Gastroesophageal sphincter (tissue), 4 donors: ENCODE measurements around the gene ZGLP1. TPM values are rescaled to one million over a fixed set of nuclear protein-coding genes. Genes with fewer than 3 reads are reported as not detected.

ENCODE experiments used
- ATAC-seq: fragments of 150-250 bp; one replicate; pipeline ENCODE4 v1.9.1; 2016; ENCODE audit warnings: mild to moderate bottlenecking, moderate library complexity
- H3K27ac ChIP-seq, 4 donors: fragments of 200-600 bp; sonication (generic) in 3 of 4; 1 replicate in 3 of 4; 2 replicates in 1 of 4; pipeline ENCODE4 v1.5.1; 2016 to 2019
- H3K27me3 ChIP-seq: fragments of 200-600 bp; sonication (generic); one replicate; pipeline ENCODE4 v1.5.1; 2019
- H3K36me3 ChIP-seq, 2 donors: fragments of 200-600 bp; sonication (generic); one replicate each; pipeline ENCODE4 v1.5.1; 2019; ENCODE audit warnings: control low read depth in 1 of 2
- H3K4me1 ChIP-seq, 3 donors: fragments of 200-600 bp; sonication (generic); 1 replicate in 2 of 3; 2 replicates in 1 of 3; pipeline ENCODE4 v1.5.1; 2016 to 2019; ENCODE audit warnings: control low read depth in 2 of 3
- H3K4me3 ChIP-seq, 2 donors: fragments of 200-600 bp; sonication (generic); one replicate each; pipeline ENCODE4 v1.5.1; 2019; ENCODE audit warnings: mild to moderate bottlenecking in 1 of 2, moderate library complexity in 1 of 2
- H3K9me3 ChIP-seq, 3 donors: fragments of 200-600 bp; sonication (generic); one replicate each; pipeline ENCODE4 v1.5.1; 2017 to 2019; ENCODE audit warnings: control low read depth in 2 of 3
- CTCF ChIP-seq, 4 experiments: fragments of 200-600 bp in 2 of 4; fragments of 450-650 bp in 2 of 4; sonication (generic) in 1 of 4; IDR thresholded peaks; one replicate each; pipeline ENCODE4 v1.5.1; 2017 to 2019; ENCODE audit warnings: antibody characterized with exemption in 4 of 4, mild to moderate bottlenecking in 2 of 4, moderate library complexity in 2 of 4
- EP300 ChIP-seq: sonication (generic); formaldehyde crosslinking; IDR thresholded peaks from one replicate; pipeline ENCODE4 v1.6.1; 2017; ENCODE audit warnings: antibody characterized with exemption, mild to moderate bottlenecking
- POLR2A ChIP-seq, 2 donors: fragments of 450-650 bp; IDR thresholded peaks; one replicate each; pipeline ENCODE4 v1.6.1; 2017; ENCODE audit warnings: antibody characterized with exemption in 2 of 2, mild to moderate bottlenecking in 2 of 2, moderate library complexity in 1 of 2
- POLR2AphosphoS5 ChIP-seq: sonication (generic); formaldehyde crosslinking; IDR thresholded peaks from one replicate; pipeline ENCODE4 v1.6.1; 2017; ENCODE audit warnings: antibody characterized with exemption
- WGBS, 2 donors: methylation state at CpG; one replicate each; pipeline ENCODE4 v1.1.5; 2018; ENCODE audit warnings: low coverage in 1 of 2; 5-methylcytosine and 5-hydroxymethylcytosine counted together
- total RNA-seq, 4 donors: library from RNA; depleted of rRNA; stranded (reverse); fragments of >200 nt; gene quantifications; one replicate each; pipeline ENCODE4 v1.1.0, GENCODE V29; 2016

Gene ZGLP1
- 1 to 10 TPM in 2 of 4 donors, under 1 TPM in 1, not detected in 1; 0.81 to 2.5 (median 1.1) TPM for total RNA-seq

GRCh38 chr19:10309423-10309822, at the start of gene ZGLP1:
Gene ZGLP1, minus strand, starts transcription at chr19:10309815.
- no peak within 1 kb of the TSS for H3K4me3 ChIP-seq
- WGBS, 2 donors: 90 to 95% methylated on average over 7 to 10 of the region's 24 CpGs
- H3K9me3 ChIP-seq: no peaks in the 10 kb centered on the region
- no peaks in the 10 kb centered on the region for H3K27me3 ChIP-seq
- H3K4me1 ChIP-seq: peaks cover 0 to 4% (median 0%) of the 10 kb centered on the region in 3 donors
- TF ChIP-seq POLR2A (IDR thresholded peaks at IDR 0.05) (no peak), CTCF (IDR thresholded peaks at IDR 0.05) (no peak), EP300 (no peak), POLR2AphosphoS5 (no peak)
- ATAC-seq: no peak
- no peak within 1 kb of the TSS for H3K27ac ChIP-seq
- H3K36me3 ChIP-seq: peaks cover 0 to 21% of the 10 kb centered on the region in 2 donors

DNA sequence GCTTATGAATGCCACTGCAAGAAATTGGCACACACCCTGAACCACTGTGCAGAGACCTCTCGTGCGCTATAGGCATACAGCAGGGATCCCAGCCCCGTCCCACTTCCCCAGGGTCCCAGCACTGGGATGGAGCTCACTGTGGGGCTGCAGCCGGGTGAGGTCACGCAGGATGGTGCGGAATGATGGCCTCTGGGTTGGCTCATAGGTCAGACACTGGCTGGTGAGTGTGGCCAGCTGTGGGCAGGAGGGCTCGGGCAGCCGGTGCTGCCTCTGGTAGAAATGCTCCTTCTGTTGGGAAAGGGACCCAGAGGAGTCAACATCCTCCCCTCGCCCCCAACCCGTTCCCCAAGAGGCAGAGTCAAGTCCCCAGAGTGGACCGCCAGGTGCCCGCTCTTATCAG, 46.8 kb upstream of the ZGLP1 start:
- Histone ChIP-seq H3K4me1 (peaks cover 0 to 17% (median 5%) of the 10 kb centered on the region in 3 donors), H3K27me3 (no peaks in the 10 kb centered on the region), H3K27ac (no peak overlapping the region), H3K9me3 (no peaks in the 10 kb centered on the region), H3K36me3 (peaks cover 0 to 100% of the 10 kb centered on the region in 2 donors), H3K4me3 (no peak overlapping the region)
- TF ChIP-seq POLR2A (IDR thresholded peaks at IDR 0.05) (no peak), CTCF (IDR thresholded peaks at IDR 0.05) (no peak), EP300 (no peak), POLR2AphosphoS5 (no peak)
- ATAC-seq: no peak
- WGBS, 2 donors: 70% methylated on average over 2 of the region's 12 CpGs; no CpG with 5 or more reads in 1 of the 2 donors

- no peak for TF ChIP-seq POLR2AphosphoS5
- TF ChIP-seq EP300: no peak
- TF ChIP-seq CTCF (IDR thresholded peaks at IDR 0.05): no peak
- TF ChIP-seq POLR2A (IDR thresholded peaks at IDR 0.05): no peak
- peak overlapping the region in 2 of 4 donors; percentile 60 to 65 for H3K27ac ChIP-seq
- no peaks in the 10 kb centered on the region for H3K9me3 ChIP-seq
- H3K27me3 ChIP-seq: no peaks in the 10 kb centered on the region
- WGBS, 2 donors: 80% methylated on average over 1 of the region's 32 CpGs; no CpG with 5 or more reads in 1 of the 2 donors
- peaks cover 0 to 17% (median 5%) of the 10 kb centered on the region in 3 donors for H3K4me1 ChIP-seq
- peaks cover 0 to 100% of the 10 kb centered on the region in 2 donors for H3K36me3 ChIP-seq
- peak; percentile 46 for ATAC-seq
- H3K4me3 ChIP-seq: peak overlapping the region in 1 of 2 donors; percentile 26
Observed at GRCh38 chr19:10353793-10354391, 44.3 kb upstream of the ZGLP1 start.

DNA sequence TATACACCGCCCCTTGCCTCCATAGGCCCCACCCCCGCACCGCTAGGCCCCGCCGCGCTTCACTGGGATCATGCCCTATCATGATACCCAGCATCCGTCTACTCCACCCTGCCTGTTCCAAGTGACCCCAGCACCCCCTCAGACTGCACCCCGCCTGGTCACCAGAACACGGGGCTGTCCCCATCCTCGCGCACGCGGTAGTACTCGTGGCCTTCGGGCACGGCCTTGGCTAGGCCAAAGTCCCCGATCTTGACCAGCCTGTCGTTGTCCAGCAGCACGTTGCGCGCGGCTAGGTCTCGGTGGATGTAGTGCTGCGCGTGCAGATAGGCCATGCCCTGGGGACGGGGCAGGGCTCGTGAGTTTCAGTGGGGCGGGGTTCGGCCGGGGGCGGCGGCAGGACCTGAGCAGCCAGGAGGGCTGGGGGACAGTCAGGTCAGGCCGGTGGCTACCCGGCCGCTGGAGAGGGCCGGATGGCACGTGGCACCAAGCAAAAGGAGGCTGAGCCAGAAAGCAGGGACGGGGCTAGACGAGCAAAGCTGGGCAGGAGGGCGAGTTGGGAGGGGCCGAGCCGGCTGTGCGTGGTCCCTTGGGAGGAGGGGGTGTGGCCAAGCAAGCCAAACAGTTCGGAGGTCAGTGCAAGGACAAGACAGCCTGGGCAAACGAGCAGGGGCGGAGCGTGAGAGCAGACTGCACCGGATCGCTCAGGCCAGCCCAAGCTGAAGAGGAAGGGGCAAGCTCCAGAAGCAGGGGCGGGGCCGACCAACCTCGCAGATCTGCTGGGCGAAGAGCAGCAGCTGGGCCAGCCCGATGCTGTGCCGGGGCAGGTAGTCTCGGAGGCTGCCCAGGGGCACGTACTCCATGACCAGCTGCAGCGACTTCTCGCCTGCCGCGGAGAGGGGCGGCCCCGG, 43.4 kb upstream of the ZGLP1 start:
- no peak for TF ChIP-seq POLR2A (IDR thresholded peaks at IDR 0.05)
- TF ChIP-seq EP300: no peak
- no peak for TF ChIP-seq POLR2AphosphoS5
- no peak for TF ChIP-seq CTCF (IDR thresholded peaks at IDR 0.05)
- H3K36me3 ChIP-seq: peaks cover 0 to 91% of the 10 kb centered on the region in 2 donors
- 55 to 75% methylated on average over 11 to 17 of the region's 63 CpGs for WGBS, 2 donors
- peaks cover 0 to 17% (median 5%) of the 10 kb centered on the region in 3 donors for H3K4me1 ChIP-seq
- H3K9me3 ChIP-seq: no peaks in the 10 kb centered on the region
- no peaks in the 10 kb centered on the region for H3K27me3 ChIP-seq
- ATAC-seq: peak; percentile 55
- peak overlapping the region in 1 of 2 donors; percentile 26 for H3K4me3 ChIP-seq
- H3K27ac ChIP-seq: peak overlapping the region in 3 of 4 donors; percentile 43 to 65 (median 60)
